GM19468 (cell line): Measurements from ENCODE around the gene GABARAPL2.

Experiments
- ATAC-seq: cut with Tn5 transposase; IDR thresholded peaks from one replicate; pipeline ENCODE4 v1.9.1; 2021; ENCODE audit warnings: mild to moderate bottlenecking, moderate library complexity, moderate number of reproducible peaks; ENCODE audit not compliant: unreplicated experiment; ENCODE audit errors: extremely low read depth

GABARAPL2 gene

GRCh38 chr16:75550211-75550662, 15.9 kb upstream of the GABARAPL2 start:
- peak; percentile 70 for ATAC-seq

DNA sequence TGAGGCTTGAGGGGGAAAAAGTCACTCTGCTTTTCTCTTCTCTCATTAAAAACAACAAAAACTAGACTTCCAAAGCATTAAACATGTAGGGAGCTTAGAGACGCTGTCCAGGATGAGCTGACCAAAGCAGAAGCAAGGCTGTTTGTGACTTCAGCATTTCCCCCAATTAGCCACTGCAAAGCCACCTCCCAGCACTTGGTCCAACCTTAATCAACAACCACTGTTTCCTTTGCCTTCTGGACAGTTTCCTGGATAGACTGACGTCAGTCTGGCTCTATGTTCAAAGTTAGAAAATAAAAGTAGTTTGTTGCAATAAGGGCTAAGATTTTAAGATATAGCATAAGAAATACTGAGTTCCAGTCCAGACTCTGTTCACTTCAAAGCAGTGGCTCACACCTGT, 13.2 kb upstream of the GABARAPL2 start:
- no peak for ATAC-seq

DNA sequence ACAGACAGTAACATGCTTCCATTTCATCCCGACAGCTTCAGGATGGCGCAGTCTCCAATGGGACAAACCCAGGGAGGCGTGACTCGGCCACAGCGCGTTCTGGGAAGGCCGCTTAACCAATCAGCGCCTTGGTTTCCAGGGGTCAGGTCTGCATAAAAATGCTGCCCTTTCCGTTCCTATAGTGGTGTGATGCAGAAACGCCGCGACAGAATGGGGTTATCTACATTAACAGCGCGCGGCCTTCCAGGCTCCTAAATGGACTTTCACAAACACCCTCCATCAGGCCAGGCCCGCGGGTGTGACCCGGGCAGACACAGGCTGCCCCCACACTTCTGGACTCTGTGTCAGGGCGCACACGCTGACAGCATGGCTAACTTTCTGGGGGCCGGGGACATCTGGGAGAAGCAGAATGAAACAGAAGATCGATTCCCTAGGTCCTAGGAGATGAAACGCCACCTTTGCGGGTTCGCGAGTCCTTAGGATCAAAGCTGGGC, 10.9 kb upstream of the GABARAPL2 start:
- ATAC-seq: no peak

GRCh38 chr16:75555707-75556430, 10.3 kb upstream of the GABARAPL2 start, which contains the start of gene TMEM231:
Gene TMEM231 (minus strand): TSS chr16:75556252. CDS start chr16:75556209, 43 bp downstream.
- ATAC-seq: peak; percentile 97

DNA sequence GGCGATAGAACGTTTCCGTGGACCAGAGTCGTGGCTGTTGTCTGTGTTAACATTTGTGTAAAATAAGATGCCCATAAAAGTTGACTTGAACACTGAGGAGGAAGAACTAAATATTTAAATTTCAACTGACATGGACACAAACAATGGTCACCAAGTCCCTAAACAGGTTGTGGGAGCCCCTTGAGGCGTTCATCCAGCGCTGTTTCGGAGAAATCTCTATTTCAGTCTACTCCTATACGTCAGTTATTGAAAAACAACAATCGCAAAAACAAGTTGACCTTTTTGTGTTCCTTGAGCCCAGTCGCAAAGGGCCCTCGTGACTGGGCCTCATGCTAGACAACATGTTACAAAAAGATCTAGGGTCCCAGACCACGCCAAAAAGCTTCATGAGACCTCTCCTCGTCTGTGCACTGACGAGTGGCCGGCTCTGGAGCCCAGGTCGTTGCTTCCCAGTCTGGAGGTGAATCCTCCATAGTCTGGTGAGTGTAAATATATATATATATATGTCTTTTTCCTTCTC, 9.7 kb upstream of the GABARAPL2 start:
- no peak for ATAC-seq

DNA sequence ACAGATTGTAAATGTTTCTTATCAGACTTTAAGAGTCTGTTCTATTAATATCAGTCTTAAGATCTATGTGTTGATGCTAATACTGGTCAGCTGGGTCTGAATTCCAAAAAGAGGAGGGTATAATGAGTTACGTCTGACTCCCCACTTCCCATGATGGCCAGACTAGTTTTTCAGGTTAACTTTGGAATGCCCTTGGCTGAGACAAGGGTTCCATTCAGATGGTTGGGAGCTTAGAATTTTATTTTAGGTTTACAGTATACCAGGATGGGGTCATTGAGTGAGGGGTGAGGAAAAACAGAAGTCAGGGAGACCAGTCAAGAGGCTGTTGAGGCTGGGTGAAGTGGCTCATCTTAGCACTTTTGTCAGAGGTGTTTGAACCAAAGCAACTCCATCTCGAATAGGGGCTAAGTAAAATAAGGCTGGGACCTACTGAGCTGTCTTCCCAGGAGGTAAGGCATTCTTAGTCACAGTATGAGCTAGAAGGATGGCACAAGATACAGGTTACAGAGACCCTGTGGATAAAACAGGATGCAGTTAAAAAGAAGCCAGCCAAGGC, 7.3 kb upstream of the GABARAPL2 start:
- no peak for ATAC-seq

DNA sequence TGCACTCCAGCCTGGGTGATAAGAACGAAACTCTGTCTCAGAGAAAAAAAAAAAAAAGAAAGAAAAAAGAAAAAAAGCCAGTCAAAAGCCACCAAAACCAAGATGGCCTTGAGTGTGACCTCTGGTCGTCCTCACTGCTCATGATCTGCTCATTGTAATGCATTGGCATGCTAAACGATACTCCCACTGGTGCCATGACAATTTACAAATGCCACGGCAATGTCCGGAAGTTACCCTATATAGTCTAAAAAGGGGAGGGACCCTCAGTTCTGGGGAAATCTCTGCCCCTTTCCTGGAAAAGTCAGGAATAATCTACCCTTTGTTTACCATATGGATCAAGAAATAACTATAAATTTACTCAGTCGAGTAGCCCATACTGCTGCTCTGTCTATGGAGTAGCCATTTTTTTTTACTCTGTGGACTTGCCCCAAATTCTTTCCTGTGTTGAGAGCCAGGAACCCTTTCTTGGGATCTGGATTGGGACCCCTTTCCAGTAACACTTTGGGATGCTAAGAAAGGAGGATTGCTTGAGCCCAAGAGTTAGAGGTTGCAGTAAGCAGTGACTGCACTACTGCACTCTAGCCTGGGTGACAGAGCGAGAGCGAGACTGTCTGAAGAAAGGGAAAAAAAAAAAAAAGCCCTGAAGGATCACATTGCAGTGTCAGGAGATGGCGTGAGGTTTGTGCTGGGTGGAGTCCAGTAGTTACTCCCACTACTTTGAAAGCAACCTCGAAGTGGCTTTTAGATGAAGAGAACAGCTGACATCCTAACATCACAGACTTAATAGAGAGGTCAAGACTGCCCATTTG, 6.4 kb upstream of the GABARAPL2 start:
- no peak for ATAC-seq

- ATAC-seq: no peak
Observed at GRCh38 chr16:75565640-75566039, 539 bp upstream of the GABARAPL2 start.

- no peak for ATAC-seq
Observed at GRCh38 chr16:75566758-75567255, 628 bp downstream of the GABARAPL2 start.

- no peak for ATAC-seq
Observed at GRCh38 chr16:75567911-75568310, 1.7 kb downstream of the GABARAPL2 start.

DNA sequence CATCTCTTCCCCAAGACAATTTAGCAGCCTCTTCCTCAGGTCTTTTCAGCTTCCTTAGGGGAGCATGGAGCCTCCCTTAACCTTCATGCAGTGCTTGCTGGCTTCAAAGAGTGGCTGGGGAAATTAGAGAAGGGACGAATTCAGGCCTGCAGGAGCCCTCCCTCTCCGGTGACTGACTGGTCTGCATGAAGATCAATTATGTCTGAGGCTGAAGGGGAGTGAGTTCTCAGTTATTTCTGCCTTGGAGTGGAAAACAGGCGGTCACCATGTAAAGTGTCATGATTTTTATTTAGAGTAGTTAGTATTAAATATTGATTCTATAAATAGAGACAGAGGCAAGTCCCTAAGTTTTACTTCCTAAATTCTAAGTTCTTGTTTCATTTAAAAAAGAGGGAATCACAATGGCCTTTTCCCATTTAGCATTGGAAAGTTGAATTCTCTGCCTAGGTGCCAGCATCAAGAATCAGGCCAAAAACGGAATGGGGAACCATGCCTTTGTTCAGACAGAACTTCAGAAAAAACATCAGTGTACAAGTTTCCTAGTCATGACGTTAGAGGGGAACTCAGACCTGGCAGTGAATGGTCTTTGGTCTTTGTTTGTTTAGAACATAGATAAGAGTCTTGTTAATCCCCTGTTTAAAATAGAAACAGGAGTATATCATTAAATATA, 4.4 kb downstream of the GABARAPL2 start:
- no peak for ATAC-seq

DNA sequence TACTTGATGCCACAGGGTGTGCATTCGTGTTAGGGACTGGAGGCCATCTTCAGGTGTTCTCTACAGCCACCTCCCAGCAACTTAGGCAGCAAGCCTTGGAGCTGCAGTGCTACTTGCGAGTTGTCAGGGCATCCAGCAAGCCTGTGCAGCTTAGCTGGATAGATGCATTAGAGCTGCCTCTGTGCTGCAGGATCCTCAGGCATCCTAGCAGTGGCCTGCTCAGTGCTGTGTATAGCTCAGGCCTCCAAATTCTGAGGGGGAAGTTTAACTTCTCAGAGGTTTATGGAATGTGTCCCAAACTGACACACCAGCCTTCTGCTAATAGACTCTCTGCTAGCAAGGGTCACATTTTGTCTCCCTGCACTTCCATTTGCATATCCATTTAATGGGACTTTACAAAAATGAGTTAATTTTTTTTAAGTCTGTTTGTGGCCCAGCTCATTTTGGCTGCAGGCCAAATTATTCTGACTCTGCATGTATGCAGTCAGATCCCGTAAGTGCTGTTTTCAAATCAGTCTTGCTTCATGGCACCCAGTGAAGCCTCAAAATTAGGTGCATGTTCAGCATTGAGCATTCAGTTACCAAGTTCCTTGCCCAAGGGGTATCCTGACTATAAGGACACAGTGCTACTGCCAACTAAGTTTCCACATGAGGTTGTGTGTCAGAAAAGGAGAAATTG, 6.8 kb downstream of the GABARAPL2 start:
- ATAC-seq: no peak

DNA sequence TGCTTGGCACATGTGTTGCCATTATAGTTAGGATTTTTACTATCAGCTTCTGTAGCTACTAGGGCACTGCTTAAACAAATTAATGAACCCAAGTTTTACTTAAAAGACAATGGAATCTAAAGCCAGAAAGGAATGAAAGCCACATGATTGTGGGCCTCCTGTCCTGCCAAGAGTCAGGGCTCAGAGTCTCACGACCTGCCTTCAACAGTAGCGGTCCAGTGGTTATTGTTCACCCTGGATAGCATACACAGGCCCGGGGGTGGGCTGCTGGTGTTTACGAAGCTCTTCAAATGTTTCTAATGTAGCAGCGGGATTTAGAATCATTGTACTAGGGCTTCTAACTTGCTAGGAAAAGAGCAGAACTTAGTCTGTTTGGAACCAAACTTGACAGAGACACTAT, 7.8 kb downstream of the GABARAPL2 start:
- no peak for ATAC-seq

GRCh38 chr16:75575958-75576357, 9.8 kb downstream of the GABARAPL2 start:
- ATAC-seq: no peak

- no peak for ATAC-seq
Observed at GRCh38 chr16:75576384-75576811, 10.2 kb downstream of the GABARAPL2 start.

GRCh38 chr16:75578212-75578611, 12.0 kb downstream of the GABARAPL2 start:
- no peak for ATAC-seq

- no peak for ATAC-seq
Observed at GRCh38 chr16:75578725-75579124, 12.5 kb downstream of the GABARAPL2 start.

- no peak for ATAC-seq
Observed at GRCh38 chr16:75579281-75579834, 13.2 kb downstream of the GABARAPL2 start.

DNA sequence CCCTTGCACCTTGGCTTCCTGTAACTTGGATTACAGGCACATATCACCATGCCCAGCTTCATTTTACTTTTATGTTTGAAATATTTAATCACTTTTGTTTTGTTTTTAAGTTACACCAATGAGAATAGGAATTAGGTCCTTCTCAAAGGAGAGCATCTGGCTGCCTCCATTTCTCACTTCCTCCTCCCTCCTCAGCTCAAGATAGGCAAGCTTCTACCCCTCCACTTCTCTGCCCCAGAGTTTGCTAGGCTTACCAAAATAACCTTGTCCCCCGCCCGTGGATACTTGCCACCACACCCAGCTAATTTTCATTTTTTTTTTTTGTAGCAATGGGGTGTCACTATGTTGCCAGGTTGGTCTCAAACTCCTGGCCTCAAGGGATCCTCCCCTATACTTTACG, 17.9 kb downstream of the GABARAPL2 start:
- ATAC-seq: no peak
